Liver (tissue), 9 donors: ENCODE results near the gene SLC25A17. TPM values are rescaled to one million over a fixed set of nuclear protein-coding genes. Genes with fewer than 3 reads are reported as not detected.
A peak's percentile ranks its signal among the peaks of the same experiment; 100 is the strongest.
"Not testable (repeated sequence)": the region's sequence is repeated elsewhere in the genome, so short reads cannot be mapped to it uniquely, and the experiment has no call there.

Experiments
- DNase-seq: peaks from one replicate; pipeline ENCODE4 v3.0.0-alpha.2; 2017; ENCODE audit warnings: low spot score
- H3K27ac ChIP-seq, 2 donors: one replicate each; pipeline ENCODE4 v1.7.0; 2013; ENCODE audit warnings: inconsistent platforms in 2 of 2, low read length in 2 of 2, control low read depth in 1 of 2, low read depth in 1 of 2, mild to moderate bottlenecking in 1 of 2
- H3K27me3 ChIP-seq, 4 donors: one replicate each; pipeline versions ENCODE4 v1.6.1 to v1.7.0; 2013; ENCODE audit warnings: low read length in 3 of 4, inconsistent platforms in 1 of 4, mild to moderate bottlenecking in 1 of 4, moderate library complexity in 1 of 4; ENCODE audit not compliant: control insufficient read depth in 4 of 4, insufficient read depth in 4 of 4
- H3K36me3 ChIP-seq, 4 donors: one replicate each; pipeline versions ENCODE4 v1.6.1 to v1.7.0; 2013; ENCODE audit warnings: low read length in 3 of 4, mild to moderate bottlenecking in 3 of 4, low read depth in 1 of 4, moderate library complexity in 1 of 4; ENCODE audit not compliant: control insufficient read depth in 4 of 4, insufficient read depth in 3 of 4
- H3K4me1 ChIP-seq, 4 donors: one replicate each; pipeline versions ENCODE4 v1.6.1 to v1.7.0; 2013; ENCODE audit warnings: low read length in 3 of 4, mild to moderate bottlenecking in 3 of 4, moderate library complexity in 1 of 4; ENCODE audit not compliant: control insufficient read depth in 4 of 4, insufficient read depth in 4 of 4
- H3K4me3 ChIP-seq, 3 donors: one replicate each; pipeline versions ENCODE4 v1.6.1 to v1.7.0; 2013; ENCODE audit warnings: low read length in 3 of 3, control low read depth in 1 of 3, low read depth in 1 of 3, mild to moderate bottlenecking in 1 of 3
- H3K9ac ChIP-seq, 2 donors: one replicate each; pipeline ENCODE4 v1.7.0; 2013; ENCODE audit warnings: low read length in 2 of 2, mild to moderate bottlenecking in 2 of 2, moderate library complexity in 2 of 2, control low read depth in 1 of 2, low read depth in 1 of 2
- H3K9me3 ChIP-seq, 4 donors: one replicate each; pipeline versions ENCODE4 v1.6.1 to v1.7.0; 2013; ENCODE audit warnings: low read length in 3 of 4; ENCODE audit not compliant: control insufficient read depth in 4 of 4
- CTCF ChIP-seq: fragments of 150-350 bp; IDR thresholded peaks from 2 replicates; pipeline ENCODE4 v1.5.1; 2017; ENCODE audit warnings: improper control_type of control experiment, low read depth, low read length; ENCODE audit not compliant: missing input control
- EGR1 ChIP-seq, 2 donors: IDR thresholded peaks; 2 replicates each; pipeline ENCODE4 v1.6.1; 2016 to 2018; ENCODE audit warnings: antibody characterized with exemption in 2 of 2, low read depth in 2 of 2
- FOXA1 ChIP-seq: IDR thresholded peaks from 2 replicates; pipeline ENCODE4 v1.6.1; 2016; ENCODE audit warnings: antibody characterized with exemption
- GABPA ChIP-seq, 2 donors: IDR thresholded peaks in 1 of 2; conservative IDR thresholded peaks in 1 of 2; 2 replicates each; pipeline ENCODE4 v1.6.1; 2016; ENCODE audit warnings: antibody characterized with exemption in 2 of 2, mild to moderate bottlenecking in 1 of 2, moderate library complexity in 1 of 2
- HNF4A ChIP-seq, 2 donors: conservative IDR thresholded peaks; 2 replicates each; pipeline ENCODE4 v1.6.1; 2016; ENCODE audit warnings: antibody characterized with exemption in 2 of 2, mild to moderate bottlenecking in 2 of 2
- HNF4G ChIP-seq: IDR thresholded peaks from 2 replicates; pipeline ENCODE4 v1.6.1; 2016; ENCODE audit warnings: antibody characterized with exemption
- MAX ChIP-seq: IDR thresholded peaks from 2 replicates; pipeline ENCODE4 v1.6.1; 2016; ENCODE audit warnings: antibody characterized with exemption
- NR2F2 ChIP-seq: IDR thresholded peaks from 2 replicates; pipeline ENCODE4 v1.6.1; 2016; ENCODE audit warnings: antibody characterized with exemption
- RAD21 ChIP-seq, 2 donors: IDR thresholded peaks; 2 replicates each; pipeline ENCODE4 v1.6.1; 2016; ENCODE audit warnings: antibody characterized with exemption in 2 of 2, mild to moderate bottlenecking in 2 of 2
- RXRA ChIP-seq, 2 donors: IDR thresholded peaks; 2 replicates each; pipeline ENCODE4 v1.6.1; 2017 to 2018; ENCODE audit warnings: antibody characterized with exemption in 2 of 2, mild to moderate bottlenecking in 1 of 2
- SP1 ChIP-seq: IDR thresholded peaks from 2 replicates; pipeline ENCODE4 v1.6.1; 2018; ENCODE audit warnings: antibody characterized with exemption, mild to moderate bottlenecking
- YY1 ChIP-seq: IDR thresholded peaks from 2 replicates; pipeline ENCODE4 v1.6.1; 2016; ENCODE audit warnings: antibody characterized with exemption, mild to moderate bottlenecking
- ZBTB33 ChIP-seq: IDR thresholded peaks from 2 replicates; pipeline ENCODE4 v1.6.1; 2016; ENCODE audit warnings: antibody characterized with exemption
- WGBS: extraction: QIAGEN DNeasy Blood & Tissue Kit; methylation state at CpG from one replicate; pipeline ENCODE4 v1.1.7; 2013; 5-methylcytosine and 5-hydroxymethylcytosine counted together
- polyA plus RNA-seq, 2 donors: library from polyadenylated mRNA; stranded (reverse) in 1 of 2; unstranded in 1 of 2; fragments of 200-250 nt in 1 of 2; fragments of >200 nt in 1 of 2; fragmentation: Nextera tagmentation in 1 of 2; extraction: Ambion mirVana in 1 of 2; gene quantifications; one replicate each; pipeline versions ENCODE4 v1.2.1 to v1.2.3, GENCODE V29; 2013 to 2015
- total RNA-seq, 2 donors: library from RNA; depleted of rRNA; stranded (reverse); fragments of >200 nt; gene quantifications; one replicate each; pipeline ENCODE4 v1.2.3, GENCODE V29; 2014
- donor health status: healthy.
- donor health status: healthy.
- donor health status: healthy.
- donor health status: healthy.
- donor health status: healthy.

SLC25A17 gene
- total RNA-seq (10 to 100 TPM in 1 of 2 donors, 1 to 10 TPM in 1; 7.3 to 17.5 TPM), polyA plus RNA-seq (10 to 100 TPM in 1 of 2 donors, 1 to 10 TPM in 1; 9.9 to 12.5 TPM)

- Histone ChIP-seq H3K27me3 (no peaks in the 10 kb centered on the region), H3K36me3 (peaks cover 0 to 12% (median 5%) of the 10 kb centered on the region in 4 donors), H3K4me3 (peak within 1 kb of the TSS; percentile 66 to 94 (median 87)), H3K9ac (peak within 1 kb of the TSS; percentile 61 to 86), H3K9me3 (no peaks in the 10 kb centered on the region), H3K27ac (peak within 1 kb of the TSS; percentile 60 to 77), H3K4me1 (peaks cover 3 to 27% (median 18%) of the 10 kb centered on the region in 4 donors)
- TF ChIP-seq CTCF = peak; percentile 23
- TF ChIP-seq SP1 = no peak
- peak; percentile 65 to 80 for TF ChIP-seq EGR1 (IDR thresholded peaks at IDR 0.05; ENCODE audit: low read depth in 2 of 2)
- TF ChIP-seq FOXA1 = no peak
- no peak for TF ChIP-seq NR2F2
- peak; percentile 25 for TF ChIP-seq YY1
- no peak for TF ChIP-seq HNF4G
- TF ChIP-seq RAD21 (IDR thresholded peaks at IDR 0.05) = peak in 1 of 2 donors; percentile 51
- no peak for TF ChIP-seq HNF4A (conservative IDR thresholded peaks at IDR 0.05)
- TF ChIP-seq GABPA (IDR thresholded peaks at IDR 0.05 in 1 of 2, conservative IDR thresholded peaks at IDR 0.05 in 1 of 2) = peak; percentile 65 to 82
- TF ChIP-seq ZBTB33 = no peak
- TF ChIP-seq RXRA (IDR thresholded peaks at IDR 0.05) = peak in 1 of 2 donors; percentile 6
- TF ChIP-seq MAX = peak; percentile 69
- peak; percentile 96 for DNase-seq
- under 1% methylated on average over 61 of the region's 61 CpGs for WGBS
Measured at GRCh38 chr22:40818747-40819598, at the start of gene SLC25A17. Gene SLC25A17, minus strand, starts transcription at chr22:40819346. Its CDS starts 98 bp downstream, at chr22:40819248.

GRCh38 chr22:40868379-40868778 lies 49.2 kb upstream of the SLC25A17 start:
- Histone ChIP-seq H3K4me1 (peaks cover 3 to 18% (median 11%) of the 10 kb centered on the region in 4 donors), H3K27ac (peak overlapping the region in 1 of 2 donors; percentile 17), H3K36me3 (peaks cover 0 to 13% (median 1%) of the 10 kb centered on the region in 4 donors)
- DNase-seq, H3K27me3 ChIP-seq, H3K9ac ChIP-seq, H3K9me3 ChIP-seq, H3K4me3 ChIP-seq: not testable (repeated sequence)
- TF ChIP-seq SP1 (peak; percentile 53), EGR1 (IDR thresholded peaks at IDR 0.05; ENCODE audit: low read depth in 2 of 2) (peak in 1 of 2 donors; percentile 49), HNF4A (conservative IDR thresholded peaks at IDR 0.05) (peak; percentile 70 to 73), RXRA (IDR thresholded peaks at IDR 0.05) (peak; percentile 32 to 39), HNF4G (peak; percentile 43)
- WGBS = 38% methylated on average over 6 of the region's 6 CpGs
